ENCODE measurements around the gene FHIT.

FHIT gene

DNA sequence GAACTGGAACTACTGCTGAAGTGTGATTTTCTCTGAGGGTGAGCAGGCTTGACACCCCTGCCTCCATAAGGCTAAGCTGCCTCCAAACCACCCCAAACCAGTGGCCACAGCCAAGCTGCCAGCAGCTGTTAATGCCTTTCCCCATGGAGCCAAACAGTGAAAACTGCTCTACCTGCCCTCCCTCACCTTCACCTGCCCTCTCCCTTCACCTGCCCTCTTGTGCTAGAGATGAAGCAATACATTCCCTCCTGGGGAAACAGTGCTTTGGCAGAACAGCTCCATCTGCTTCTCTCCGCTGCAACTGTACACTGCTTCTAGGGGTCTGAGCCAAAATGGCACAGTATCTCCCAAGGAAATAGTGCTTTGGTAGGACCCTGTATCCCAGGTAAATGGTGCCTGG lies 374.1 kb downstream of the FHIT start:
- no peak for DNase-seq (ENCODE audit: low spot score)
- ChIA-PET CTCF (no interaction called here), POLR2A (ENCODE audit: low non-redundant PET) (no interaction called here)
- TF ChIP-seq, protein P1, sequence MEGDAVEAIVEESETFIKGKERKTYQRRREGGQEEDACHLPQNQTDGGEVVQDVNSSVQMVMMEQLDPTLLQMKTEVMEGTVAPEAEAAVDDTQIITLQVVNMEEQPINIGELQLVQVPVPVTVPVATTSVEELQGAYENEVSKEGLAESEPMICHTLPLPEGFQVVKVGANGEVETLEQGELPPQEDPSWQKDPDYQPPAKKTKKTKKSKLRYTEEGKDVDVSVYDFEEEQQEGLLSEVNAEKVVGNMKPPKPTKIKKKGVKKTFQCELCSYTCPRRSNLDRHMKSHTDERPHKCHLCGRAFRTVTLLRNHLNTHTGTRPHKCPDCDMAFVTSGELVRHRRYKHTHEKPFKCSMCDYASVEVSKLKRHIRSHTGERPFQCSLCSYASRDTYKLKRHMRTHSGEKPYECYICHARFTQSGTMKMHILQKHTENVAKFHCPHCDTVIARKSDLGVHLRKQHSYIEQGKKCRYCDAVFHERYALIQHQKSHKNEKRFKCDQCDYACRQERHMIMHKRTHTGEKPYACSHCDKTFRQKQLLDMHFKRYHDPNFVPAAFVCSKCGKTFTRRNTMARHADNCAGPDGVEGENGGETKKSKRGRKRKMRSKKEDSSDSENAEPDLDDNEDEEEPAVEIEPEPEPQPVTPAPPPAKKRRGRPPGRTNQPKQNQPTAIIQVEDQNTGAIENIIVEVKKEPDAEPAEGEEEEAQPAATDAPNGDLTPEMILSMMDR (conservative IDR thresholded peaks at IDR 0.05; ENCODE audit: low read depth): no peak
- no peak overlapping the region for H3K27ac ChIP-seq

DNA sequence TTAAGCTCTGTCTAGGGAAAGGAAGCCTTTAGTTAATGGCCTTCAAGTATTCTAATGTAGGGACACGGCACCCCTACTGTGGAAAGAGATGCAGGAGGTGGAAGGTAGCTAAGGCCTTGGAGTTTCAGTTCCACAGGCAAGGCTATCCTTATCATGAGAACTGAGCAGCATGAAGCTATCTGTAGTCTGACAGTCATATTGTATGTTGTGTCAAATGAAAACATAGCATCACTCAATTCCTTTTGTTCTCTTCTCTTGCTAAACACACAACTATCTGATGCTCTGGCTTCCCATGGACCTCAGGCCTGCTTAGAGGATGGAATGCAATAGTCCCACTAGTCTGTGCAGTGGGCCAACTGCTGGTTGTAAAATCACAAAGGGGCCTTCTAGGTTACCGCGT lies 380.9 kb downstream of the FHIT start:
- CTCF ChIA-PET: no interaction called here
- DNase-seq (ENCODE audit: low spot score): no peak
- TF ChIP-seq, protein P1 (conservative IDR thresholded peaks at IDR 0.05; ENCODE audit: low read depth): no peak
- POLR2A ChIA-PET (ENCODE audit: low non-redundant PET): no interaction called here
- H3K27ac ChIP-seq: no peak overlapping the region

DNA sequence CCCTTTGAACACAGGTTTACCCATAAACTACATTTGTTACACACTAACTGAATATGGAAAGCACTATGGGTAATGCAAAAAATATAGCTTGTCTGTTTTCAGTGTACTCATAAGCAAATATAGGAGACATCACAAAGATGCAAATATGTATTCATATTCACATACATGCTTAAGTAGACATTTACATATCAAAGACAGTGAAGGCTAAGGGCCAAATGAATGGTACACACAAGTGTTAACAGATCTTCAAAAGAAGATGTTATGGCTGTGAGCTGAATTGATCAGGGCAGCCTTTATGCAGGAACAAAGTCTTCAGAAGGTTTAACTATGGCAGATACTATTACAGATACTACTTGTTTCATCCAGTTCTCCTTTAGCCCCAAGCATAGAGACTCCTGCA lies 384.1 kb downstream of the FHIT start:
- CTCF ChIA-PET: no interaction called here
- POLR2A ChIA-PET (ENCODE audit: low non-redundant PET): no interaction called here
- no peak for DNase-seq (ENCODE audit: low spot score)
- no peak overlapping the region for H3K27ac ChIP-seq
- TF ChIP-seq, protein P1 (conservative IDR thresholded peaks at IDR 0.05; ENCODE audit: low read depth): no peak

DNA sequence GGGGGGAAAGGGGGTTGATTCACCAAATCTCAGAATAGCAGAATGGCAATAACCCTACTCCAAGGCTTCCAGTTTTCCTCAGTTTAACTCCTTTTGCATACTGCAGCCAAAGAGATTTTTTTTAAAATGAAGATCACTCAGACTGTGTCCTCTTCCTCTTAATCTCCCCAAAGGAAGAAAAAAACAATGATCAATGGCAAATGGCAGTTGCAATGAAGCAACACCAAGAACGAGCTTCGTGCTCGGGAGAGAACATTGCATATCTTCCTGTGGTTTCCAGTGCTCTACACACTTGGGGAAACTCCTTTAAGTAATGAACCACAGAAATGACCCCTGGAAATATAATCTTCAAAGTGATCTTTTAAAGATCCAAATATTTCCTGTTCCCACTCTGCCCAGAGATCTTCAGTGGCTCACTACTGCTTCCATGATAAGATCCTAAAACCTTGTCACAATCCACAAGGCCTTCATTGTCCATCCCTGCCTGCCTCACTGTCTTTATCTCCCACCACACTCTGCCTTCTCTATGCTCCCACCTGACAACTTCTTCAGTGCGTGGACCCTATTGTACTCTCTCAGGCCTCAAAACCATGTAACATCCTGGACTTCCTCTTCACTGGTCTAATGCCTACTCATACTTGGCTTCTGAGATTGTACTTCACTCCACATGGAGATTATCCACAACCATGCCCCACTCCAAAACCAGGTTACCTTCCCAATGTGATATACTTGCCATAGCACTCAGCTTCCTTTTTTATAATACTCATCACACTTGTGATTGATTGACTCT lies 394.8 kb downstream of the FHIT start:
- H3K27ac ChIP-seq: no peak overlapping the region
- ChIA-PET POLR2A (ENCODE audit: low non-redundant PET) (no interaction called here), CTCF (no interaction called here)
- TF ChIP-seq, protein P1 (conservative IDR thresholded peaks at IDR 0.05; ENCODE audit: low read depth): no peak
- DNase-seq (ENCODE audit: low spot score): no peak

DNA sequence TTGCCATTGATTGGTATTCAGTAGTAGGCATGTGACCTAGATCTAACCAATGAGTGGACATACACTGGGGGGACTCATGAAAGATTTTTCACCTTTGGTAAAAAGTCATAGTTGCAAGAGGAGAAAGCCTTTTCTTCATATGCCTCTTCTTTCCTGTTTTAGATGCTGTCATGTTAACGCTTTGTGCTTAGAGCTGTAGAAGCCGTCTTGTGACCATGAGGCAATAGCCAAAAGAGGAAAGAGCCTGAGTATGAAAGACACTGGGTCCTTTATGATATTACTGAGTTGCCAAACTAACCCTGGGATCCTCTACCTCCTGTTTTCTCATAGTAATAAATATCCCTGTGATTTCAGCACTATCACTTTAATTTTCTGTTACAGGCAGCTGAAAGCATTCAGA lies 396.0 kb downstream of the FHIT start:
- ChIA-PET CTCF (no interaction called here), POLR2A (ENCODE audit: low non-redundant PET) (no interaction called here)
- no peak for DNase-seq (ENCODE audit: low spot score)
- H3K27ac ChIP-seq: no peak overlapping the region
- TF ChIP-seq, protein P1 (conservative IDR thresholded peaks at IDR 0.05; ENCODE audit: low read depth): no peak

DNA sequence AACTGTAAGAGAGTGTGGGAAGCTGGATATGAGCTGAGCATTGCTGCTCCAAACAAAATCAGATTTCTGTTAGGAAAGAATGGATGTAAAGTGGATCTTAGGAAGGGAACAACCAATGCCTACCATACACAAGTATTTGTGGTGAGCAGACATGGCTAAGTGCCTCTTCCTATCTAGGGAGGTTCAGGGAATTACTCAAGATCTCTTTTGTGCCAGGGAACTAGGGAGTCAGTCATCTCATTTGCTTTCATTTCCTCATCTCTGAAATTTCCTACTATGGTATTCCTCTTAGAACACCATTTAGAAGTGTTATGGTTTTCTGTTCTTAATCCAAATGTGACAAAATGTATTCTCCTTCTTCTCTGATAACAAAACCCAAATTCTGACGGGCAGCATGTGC lies 396.5 kb downstream of the FHIT start:
- ChIA-PET POLR2A (ENCODE audit: low non-redundant PET) (no interaction called here), CTCF (interaction anchor here (0.7 kb wide), 1 partner anchor 32 kb away, joined by 10 read pairs; no protein-coding TSS in a partner anchor)
- TF ChIP-seq, protein P1 (conservative IDR thresholded peaks at IDR 0.05; ENCODE audit: low read depth): no peak
- DNase-seq (ENCODE audit: low spot score): no peak
- H3K27ac ChIP-seq: no peak overlapping the region
